Endothelial cell of umbilical vein (primary cell): Measurements from ENCODE around the gene FXYD3. TPM values are rescaled to one million over a fixed set of nuclear protein-coding genes. Genes with fewer than 3 reads are reported as not detected.

Source experiments
- BruUV-seq: library from RNA; stranded (reverse); fragments of 400-500 nt; replicated peaks from 2 replicates; lab custom pipeline; 2021; lab: Mats Ljungman, UMichigan
- CTCF ChIA-PET: fragments of 300-600, 350-600 bp; sonication (Branson Sonifier 250); formaldehyde crosslinking; loops from one replicate; lab custom pipeline; 2021; ENCODE audit warnings: antibody characterized with exemption, inconsistent platforms; lab: Charles Lee
- POLR2A ChIA-PET: fragments of 300-600, 350-600 bp; sonication (Branson Sonifier 250); formaldehyde crosslinking; loops from one replicate; lab custom pipeline; 2021; ENCODE audit warnings: antibody characterized with exemption, inconsistent platforms; lab: Charles Lee
- DNase-seq: peaks from one replicate; pipeline ENCODE4 v3.0.0-alpha.2; 2011; ENCODE audit warnings: low read depth, low spot score
- FAIRE-seq: peaks from 2 replicates; lab custom pipeline; 2011; peaks lifted over from hg19 to GRCh38; lab: Jason Lieb, UNC
- H2AFZ ChIP-seq: 2 replicates; pipeline ENCODE4 v1.6.0; 2012; ENCODE audit warnings: low read depth, low read length, control low read depth, inconsistent platforms
- H3K27ac ChIP-seq: 2 replicates; pipeline ENCODE4 v1.5.1; 2011; ENCODE audit warnings: low read depth, mild to moderate bottlenecking, control low read depth, low read length, moderate library complexity; ENCODE audit not compliant: insufficient read depth
- H3K27me3 ChIP-seq, 2 experiments: 2 replicates each; pipeline versions ENCODE4 v1.6.0 to v1.6.1; 2011; ENCODE audit warnings: low read length in 2 of 2, mixed read lengths in 1 of 2; ENCODE audit not compliant: control insufficient read depth in 2 of 2, insufficient read depth in 2 of 2
- H3K36me3 ChIP-seq, 2 experiments: 2 replicates in 1 of 2; 3 replicates in 1 of 2; pipeline ENCODE4 v1.5.1; 2011; ENCODE audit warnings: low read length in 2 of 2, mild to moderate bottlenecking in 1 of 2, moderate library complexity in 1 of 2; ENCODE audit not compliant: control insufficient read depth in 2 of 2, insufficient read depth in 2 of 2; ENCODE audit errors: extremely low read depth in 1 of 2
- H3K4me1 ChIP-seq: 3 replicates; pipeline ENCODE4 v1.5.1; 2011; ENCODE audit warnings: mild to moderate bottlenecking, low read length; ENCODE audit not compliant: control insufficient read depth, insufficient read depth; ENCODE audit errors: extremely low read depth
- H3K4me2 ChIP-seq: 2 replicates; pipeline ENCODE4 v1.6.1; 2011; ENCODE audit warnings: low read length, control low read depth, mixed read lengths; ENCODE audit not compliant: insufficient read depth
- H3K4me3 ChIP-seq, 3 experiments: fragments of 200-600 bp in 1 of 3; sonication (generic), shearing (Covaris generic) in 1 of 3; replicated peaks in 1 of 3; 2 replicates each; pipeline ENCODE4 v1.5.1; 2011 to 2016; ENCODE audit warnings: control low read depth in 3 of 3, low read length in 3 of 3, mild to moderate bottlenecking in 2 of 3, inconsistent platforms in 1 of 3, low read depth in 1 of 3, moderate library complexity in 1 of 3; ENCODE audit not compliant: insufficient read depth in 1 of 3
- H3K79me2 ChIP-seq: 2 replicates; pipeline ENCODE4 v1.6.0; 2012; ENCODE audit warnings: low read length, inconsistent platforms; ENCODE audit not compliant: control insufficient read depth, insufficient read depth
- H3K9ac ChIP-seq: replicated peaks from 2 replicates; pipeline ENCODE3; 2011; ENCODE audit warnings: low read length, control low read depth; ENCODE audit not compliant: insufficient read depth; ENCODE audit errors: extremely low read depth
- H3K9me1 ChIP-seq: replicated peaks from 3 replicates; pipeline ENCODE4 v1.6.0; 2011; ENCODE audit warnings: mild to moderate bottlenecking, low read length; ENCODE audit not compliant: control insufficient read depth, insufficient read depth; ENCODE audit errors: extremely low read depth
- H3K9me3 ChIP-seq: replicated peaks from 2 replicates; pipeline ENCODE4 v1.5.1; 2012; ENCODE audit warnings: low read length, inconsistent platforms; ENCODE audit not compliant: control insufficient read depth, insufficient read depth
- H4K20me1 ChIP-seq: replicated peaks from 2 replicates; pipeline ENCODE3; 2011; ENCODE audit warnings: mild to moderate bottlenecking, low read length; ENCODE audit not compliant: control insufficient read depth, insufficient read depth; ENCODE audit errors: extremely low read depth
- CTCF ChIP-seq, 2 donors: IDR thresholded peaks; 1 replicate in 1 of 2; 2 replicates in 1 of 2; pipeline ENCODE4 v1.5.1; 2011; ENCODE audit warnings: low read length in 2 of 2, mild to moderate bottlenecking in 2 of 2, moderate library complexity in 2 of 2, control low read depth in 1 of 2, inconsistent platforms in 1 of 2, low read depth in 1 of 2; ENCODE audit not compliant: insufficient read depth in 1 of 2; ENCODE audit errors: extremely low read depth in 1 of 2
- EZH2 ChIP-seq: IDR thresholded peaks from 2 replicates; pipeline ENCODE4 v1.6.1; 2012; ENCODE audit warnings: borderline replicate concordance, low read depth, mild to moderate bottlenecking, moderate library complexity, low read length, inconsistent platforms; ENCODE audit not compliant: severe bottlenecking
- FOS ChIP-seq: IDR thresholded peaks from 2 replicates; pipeline ENCODE4 v1.6.1; 2011; ENCODE audit warnings: mild to moderate bottlenecking, low read length, moderate library complexity, borderline replicate concordance; ENCODE audit not compliant: insufficient read depth
- GATA2 ChIP-seq: IDR thresholded peaks from 2 replicates; pipeline ENCODE4 v1.7.0; 2011; ENCODE audit warnings: low read depth, mild to moderate bottlenecking, moderate library complexity, mixed read lengths, low read length; ENCODE audit not compliant: insufficient read length, insufficient read depth
- JUN ChIP-seq: IDR thresholded peaks from 2 replicates; pipeline ENCODE4 v1.6.1; 2011; ENCODE audit warnings: borderline replicate concordance, low read depth; ENCODE audit not compliant: insufficient read length, insufficient read depth
- MAX ChIP-seq: IDR thresholded peaks from 2 replicates; pipeline ENCODE4 v1.6.1; 2011; ENCODE audit not compliant: insufficient read depth, insufficient read length
- MYC ChIP-seq: IDR thresholded peaks from one replicate; pipeline ENCODE4 v1.6.1; 2011; ENCODE audit warnings: mild to moderate bottlenecking, low read depth, low read length
- POLR2A ChIP-seq: IDR thresholded peaks from 2 replicates; pipeline ENCODE4 v1.6.1; 2012; ENCODE audit warnings: low read depth, mild to moderate bottlenecking, control low read depth, low read length
- POLR2AphosphoS5 ChIP-seq: IDR thresholded peaks from 2 replicates; pipeline ENCODE4 v1.6.1; 2012; ENCODE audit warnings: low read depth, mild to moderate bottlenecking, control low read depth, low read length, moderate library complexity; ENCODE audit not compliant: insufficient read depth
- dilution Hi-C: fragments of 300-500 bp; cut with MboI; formaldehyde crosslinking; loops from one replicate; pipeline ENCODE4 v1.15.0; 2019; ENCODE audit warnings: low sequenced_read_pairs; ENCODE audit not compliant: extremely low pct_ligation_motif_present
- intact Hi-C: fragments of 100-400 bp; cut with micrococcal nuclease; formaldehyde crosslinking; loops from one replicate; pipeline ENCODE4 v1.10.0; 2022
- polyA plus RNA-seq, 4 experiments: library from polyadenylated mRNA; depleted of rRNA in 3 of 4; stranded (reverse) in 3 of 4; unstranded in 1 of 4; fragments of >200 nt; gene quantifications; 2 replicates each; pipeline versions ENCODE4 v1.2.1 to v1.2.3, GENCODE V29; 2011 to 2012; ENCODE audit warnings: missing spikeins in 1 of 4
- total RNA-seq: library from RNA; stranded (reverse); gene quantifications from 2 replicates; pipeline ENCODE4 v1.2.3, GENCODE V29; 2021

Gene FXYD3
- total and polyA plus RNA-seq, 2 donors (not counting 3 experiments of a cell fraction or from before 2014, with no cell fraction given), result not detected

- intact Hi-C loops, result no loop called here
These were observed 7.3 kb downstream of the FXYD3 start for GRCh38 chr19:35122687-35123551.

More at GRCh38 chr19:35122687-35123551, 7.3 kb downstream of the FXYD3 start:
- Histone ChIP-seq H2AFZ (no peak overlapping the region), H3K9me3 (no peaks in the 10 kb centered on the region), H3K79me2 (no peaks in the 10 kb centered on the region), H3K4me2 (no peak overlapping the region), H3K27ac (no peak overlapping the region), H3K27me3 (no peaks in the 10 kb centered on the region), H3K36me3 (no peaks in the 10 kb centered on the region), H3K9ac (no peak overlapping the region), H3K9me1 (no peaks in the 10 kb centered on the region), H3K4me3 (no peak overlapping the region), H3K4me1 (peaks cover 3% of the 10 kb centered on the region), H4K20me1 (no peaks in the 10 kb centered on the region)
- FAIRE-seq (no peak), DNase-seq (no peak)
- ChIA-PET POLR2A (no interaction called here), CTCF (interaction anchor here (1.0 kb wide), 1 partner anchor 13 kb away, joined by 3 read pairs; the partner anchor contains the start of gene LGI4)
- dilution Hi-C loops, result no loop called here
- no peak for TF ChIP-seq CTCF (IDR thresholded peaks at IDR 0.05; ENCODE audit: extremely low read depth in 1 of 2, insufficient read depth in 1 of 2, low read depth in 1 of 2, low read length in 2 of 2)
- no peak for TF ChIP-seq POLR2AphosphoS5
- no peak for TF ChIP-seq GATA2
- no peak for TF ChIP-seq POLR2A
- TF ChIP-seq JUN, result no peak
- TF ChIP-seq FOS, result no peak
- no peak for TF ChIP-seq MYC
- no peak for TF ChIP-seq MAX
- TF ChIP-seq EZH2, result no peak
- BruUV-seq, result no TSS peak
